Ecto neural progenitor cell (in vitro differentiated cells): Measurements from ENCODE around the gene UBA5.
"Not testable (repeated sequence)": the region's sequence is repeated elsewhere in the genome, so short reads cannot be mapped to it uniquely, and the experiment has no call there.

Experiments
- DNase-seq: peaks from one replicate; pipeline ENCODE4 v3.0.0-alpha.2; 2018; ENCODE audit warnings: low spot score

UBA5 gene

DNA sequence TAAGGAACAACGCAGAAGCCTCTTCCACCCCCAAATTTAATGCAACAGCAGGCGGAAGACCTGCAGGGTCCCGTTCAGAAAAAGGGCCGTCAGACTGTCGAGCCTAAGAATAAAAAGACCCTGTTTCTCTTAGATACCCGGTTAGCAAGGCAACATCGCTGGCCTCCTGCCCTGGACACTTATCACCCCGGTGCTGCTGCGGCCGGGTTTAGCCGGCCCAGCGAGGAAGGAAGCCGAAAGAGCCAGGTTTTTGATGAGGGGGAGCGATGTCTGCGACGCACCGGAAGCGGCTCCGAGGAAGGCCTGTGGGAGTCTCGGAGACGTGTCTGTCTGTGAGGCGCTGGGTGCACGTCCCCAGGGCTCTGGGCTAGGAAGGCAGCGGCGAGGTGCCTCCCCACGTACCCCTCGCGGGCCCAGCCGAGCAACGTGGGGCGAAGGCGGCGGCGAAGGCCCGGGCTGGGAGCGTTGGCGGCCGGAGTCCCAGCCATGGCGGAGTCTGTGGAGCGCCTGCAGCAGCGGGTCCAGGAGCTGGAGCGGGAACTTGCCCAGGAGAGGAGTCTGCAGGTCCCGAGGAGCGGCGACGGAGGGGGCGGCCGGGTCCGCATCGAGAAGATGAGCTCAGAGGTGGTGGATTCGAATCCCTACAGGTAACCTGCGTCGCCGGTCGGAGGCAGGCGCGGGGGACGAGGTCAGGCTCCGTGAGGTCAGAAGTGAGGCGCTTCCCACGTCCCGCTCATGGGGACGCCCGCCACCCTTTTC, at the start of gene UBA5:
UBA5 (plus strand) TSS at position 278 of the 759 bp plus-strand sequence; CDS start at position 487, 209 bp downstream.
- DNase-seq: peak; percentile 77

DNA sequence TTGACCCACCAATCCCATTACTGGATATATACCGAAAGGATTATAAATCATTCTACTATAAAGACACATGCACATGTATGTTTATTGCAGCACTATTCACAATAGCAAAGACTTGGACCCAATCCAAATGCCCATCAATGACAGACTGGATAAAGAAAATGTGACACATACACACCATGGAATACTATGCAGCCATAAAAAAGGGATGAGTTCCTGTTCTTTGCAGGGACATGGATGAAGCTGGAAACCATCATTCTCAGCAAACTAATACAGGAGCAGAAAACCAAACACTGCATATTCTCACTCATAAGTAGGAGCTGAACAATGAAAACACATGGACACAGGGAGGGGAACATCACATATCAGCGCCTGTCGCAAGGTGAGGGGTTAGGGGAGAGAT, 44.8 kb upstream of the UBA5 start:
- not testable (repeated sequence) for DNase-seq

DNA sequence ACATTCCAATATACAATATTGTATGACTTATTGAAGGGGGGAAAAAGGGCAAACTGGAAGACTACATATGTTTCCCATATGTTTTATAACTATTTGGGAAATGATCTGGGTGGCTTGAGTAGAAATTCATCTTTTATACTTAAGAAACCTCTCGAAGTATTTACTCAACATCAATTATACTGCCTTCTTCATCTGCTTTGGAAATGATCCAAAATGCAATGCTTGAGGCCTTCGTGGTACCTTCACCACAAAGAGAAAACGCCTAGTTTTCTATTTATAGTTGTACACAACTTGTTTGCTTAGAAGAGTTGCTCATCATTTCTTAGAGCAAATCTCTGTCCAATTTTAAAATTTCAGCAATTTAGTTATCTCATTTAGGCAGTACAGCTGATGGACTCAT, 44.2 kb upstream of the UBA5 start:
- DNase-seq: no peak

DNA sequence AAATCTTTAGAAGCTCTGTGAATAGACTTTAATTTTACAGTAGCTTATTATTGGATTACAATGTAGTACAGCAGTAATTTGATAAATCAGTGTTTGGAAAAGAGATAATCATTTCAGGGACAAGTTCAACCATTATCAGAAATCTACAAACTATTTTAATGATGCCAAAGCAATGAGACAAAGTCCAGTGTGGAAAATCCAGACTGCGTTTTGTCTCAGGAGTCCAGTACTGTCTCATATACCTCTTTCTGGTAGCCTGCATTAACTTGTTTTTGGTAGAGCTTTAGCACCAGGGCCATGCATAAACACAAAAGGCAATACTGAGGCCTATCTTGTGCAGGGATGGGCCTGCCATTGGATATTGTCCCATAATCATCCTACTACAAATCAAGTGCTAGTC, 43.3 kb upstream of the UBA5 start:
- no peak for DNase-seq

DNA sequence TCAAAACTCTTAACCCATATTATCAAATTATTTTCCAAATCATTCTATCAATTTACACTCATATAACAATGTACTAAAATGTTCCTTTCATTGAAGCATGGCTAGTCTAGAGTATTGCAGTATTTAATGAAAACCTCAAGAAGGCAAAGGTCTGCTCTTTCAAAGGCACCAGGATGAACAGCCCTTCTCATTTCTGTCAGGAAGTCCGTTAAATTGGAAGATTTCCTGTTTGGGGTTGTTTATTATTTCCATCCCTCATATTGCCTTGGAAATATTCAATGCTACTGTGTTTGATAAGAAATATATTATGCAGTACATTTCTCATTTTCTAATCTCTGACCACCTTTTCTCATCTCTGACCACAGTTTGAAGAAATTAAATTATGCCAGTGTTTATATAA, 38.0 kb upstream of the UBA5 start:
- no peak for DNase-seq

DNA sequence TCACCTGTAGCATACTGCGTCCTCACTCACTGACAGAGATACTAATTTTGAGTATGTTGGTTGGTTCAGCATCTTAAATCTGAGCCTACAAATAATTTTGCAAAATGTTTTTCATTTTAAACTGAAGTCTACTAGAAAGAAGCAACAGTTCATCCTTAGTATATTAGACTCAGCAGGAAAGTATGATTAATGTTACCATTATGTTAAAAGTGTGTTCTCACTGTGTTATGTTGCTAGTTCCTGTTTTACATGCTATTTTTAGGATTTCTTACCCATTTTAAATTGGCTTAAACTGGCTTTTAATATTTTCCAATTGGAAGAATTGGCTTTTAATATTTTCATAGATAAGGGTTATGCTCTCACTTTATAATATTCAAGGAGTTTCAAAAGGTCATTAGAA, 37.4 kb upstream of the UBA5 start:
- DNase-seq: no peak

DNA sequence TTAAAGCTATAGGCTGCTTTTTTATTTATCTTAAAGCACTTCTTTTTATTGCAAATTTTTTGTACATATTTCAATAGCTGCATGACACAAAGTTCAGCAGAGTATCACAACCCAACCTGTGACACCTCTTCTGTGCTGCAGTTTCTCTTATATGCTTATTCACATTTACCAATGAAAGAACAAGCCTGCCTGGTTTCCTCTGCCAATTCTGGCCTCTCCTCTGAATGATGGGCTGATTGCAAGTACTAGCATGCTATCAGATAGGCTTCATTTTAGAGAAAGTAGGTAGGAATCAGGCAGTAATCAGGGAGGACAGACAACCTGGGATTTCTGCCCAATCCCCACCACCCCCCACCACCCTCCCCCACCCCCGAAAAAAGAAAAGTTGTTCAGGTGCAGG, 36.5 kb upstream of the UBA5 start:
- no peak for DNase-seq

DNA sequence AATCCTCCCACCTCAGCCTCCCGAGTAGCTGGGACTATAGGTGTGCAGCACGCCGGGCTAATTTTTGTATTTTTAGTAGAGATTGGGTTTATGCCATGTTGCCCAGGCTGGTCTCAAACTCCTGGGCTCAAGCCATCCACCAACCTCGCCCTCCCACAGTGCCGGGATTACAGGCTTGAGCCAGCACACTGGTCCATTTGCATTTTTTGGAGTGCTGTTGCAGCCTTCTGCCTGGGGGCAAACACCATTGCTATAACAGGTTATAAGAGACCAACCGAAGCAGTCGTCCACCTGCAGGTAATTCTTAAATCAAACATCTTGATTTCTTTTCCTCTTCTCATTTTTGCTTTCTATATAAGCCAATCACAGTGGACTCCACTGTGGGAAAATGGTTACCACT, 35.3 kb upstream of the UBA5 start:
- peak; percentile 46 for DNase-seq

DNA sequence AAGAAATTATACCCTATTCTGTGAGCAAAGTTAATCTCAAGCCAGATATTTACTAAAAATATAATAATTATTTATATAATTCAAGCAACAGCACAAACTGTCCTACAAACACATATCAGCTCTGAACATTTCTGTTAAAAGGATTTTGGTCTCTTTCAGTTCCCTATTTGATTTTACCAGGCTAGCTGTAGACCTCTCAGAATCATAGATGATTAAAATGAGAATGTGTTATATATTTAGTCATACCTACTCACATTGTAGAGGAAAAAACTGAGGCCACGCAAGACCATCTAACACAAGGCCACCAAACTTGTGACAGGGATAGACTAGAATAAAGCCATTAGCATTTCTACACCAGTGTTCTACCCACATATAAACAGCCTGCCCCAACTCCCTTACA, 34.5 kb upstream of the UBA5 start:
- DNase-seq: no peak

DNA sequence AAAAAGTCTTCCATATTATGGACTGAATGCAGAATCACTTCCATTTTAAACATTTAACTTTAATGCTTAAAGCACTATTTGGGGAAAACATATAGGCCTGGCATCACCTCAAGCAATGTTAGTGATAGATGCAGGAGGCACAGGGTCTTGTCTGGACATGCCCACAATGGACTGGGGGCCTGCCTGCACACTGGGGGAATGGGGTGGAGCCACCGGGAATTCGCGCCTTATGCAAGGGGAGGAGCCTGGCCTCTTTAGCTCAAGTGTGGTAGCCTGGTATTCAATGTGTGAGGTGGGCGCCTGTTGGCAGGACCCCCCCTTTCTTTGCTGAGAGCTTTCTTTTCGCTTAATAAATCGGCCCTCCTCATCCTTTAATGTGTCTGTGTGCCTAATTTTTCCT, 33.2 kb upstream of the UBA5 start:
- peak; percentile 53 for DNase-seq

DNA sequence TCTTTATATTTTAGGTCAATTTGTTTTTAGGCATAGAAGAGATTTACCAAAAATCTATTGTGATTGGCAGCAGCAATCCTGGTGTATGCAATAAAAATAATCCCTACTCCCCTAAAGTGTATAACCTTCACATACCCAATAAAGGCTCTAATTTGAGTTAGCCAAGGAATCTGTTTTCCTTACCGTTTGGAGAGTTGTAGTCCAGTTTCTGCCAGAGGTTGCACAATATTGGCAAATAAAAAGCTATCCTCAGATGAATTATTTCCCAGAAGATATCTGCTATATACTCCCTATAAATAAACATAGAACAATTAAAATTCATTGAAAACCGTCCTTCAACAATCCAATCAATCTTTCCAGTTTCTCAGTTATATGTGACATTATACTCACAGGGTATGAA, 32.0 kb upstream of the UBA5 start:
- no peak for DNase-seq

DNA sequence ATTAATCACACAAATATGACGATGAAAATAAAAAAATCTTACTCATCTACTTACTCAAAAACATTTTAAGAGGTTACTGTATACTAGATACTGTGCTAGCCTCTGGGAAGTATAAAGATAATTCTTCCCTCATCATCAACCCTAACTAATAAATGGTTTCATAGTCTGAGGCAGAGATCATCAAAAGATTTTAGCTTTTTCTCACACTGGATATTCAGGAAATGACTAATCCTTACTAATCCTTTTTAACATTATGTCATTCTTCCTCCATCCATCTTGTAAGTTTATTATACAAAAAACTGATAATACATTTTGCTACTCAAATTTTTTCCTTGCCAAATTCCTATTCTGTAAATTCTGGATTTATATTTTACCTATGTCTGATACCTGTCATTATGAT, 30.2 kb upstream of the UBA5 start:
- DNase-seq: no peak

DNA sequence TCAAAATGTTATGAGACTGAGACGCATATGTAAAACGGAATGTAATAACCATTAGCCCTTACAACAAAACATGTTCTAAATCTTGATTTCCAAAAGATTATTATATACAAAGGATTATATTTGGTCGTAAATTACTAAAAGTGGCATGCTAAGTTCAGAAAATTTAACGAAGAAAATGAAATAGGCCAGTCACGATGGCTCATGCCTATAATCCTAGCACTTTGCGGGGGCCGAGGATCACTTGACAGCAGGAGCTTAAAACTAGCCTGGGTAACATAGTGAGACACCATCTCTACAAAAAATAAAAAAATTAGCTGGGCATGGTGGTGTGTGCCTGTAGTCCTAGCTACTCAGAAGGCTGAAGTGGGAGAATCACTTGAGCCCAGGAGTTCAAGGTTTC, 29.5 kb upstream of the UBA5 start:
- no peak for DNase-seq

DNA sequence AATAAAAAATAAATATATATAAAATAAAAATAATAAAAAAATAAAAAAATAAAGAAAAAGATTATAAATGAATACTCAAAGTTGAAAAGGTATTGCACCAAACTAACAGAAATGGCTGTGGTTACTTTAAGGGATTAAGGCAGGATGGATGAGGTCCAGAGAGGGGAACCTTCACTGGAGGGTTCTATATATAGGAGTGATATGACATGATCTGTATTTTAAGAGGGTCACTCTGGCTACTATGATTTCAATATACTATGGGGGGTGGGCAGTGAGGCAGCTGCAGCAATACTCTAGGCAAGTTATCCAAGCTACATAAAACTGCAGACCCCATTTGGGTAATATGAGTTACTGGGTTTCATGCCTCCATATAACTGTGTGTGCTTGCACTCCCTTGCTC, 25.1 kb upstream of the UBA5 start:
- no peak for DNase-seq

DNA sequence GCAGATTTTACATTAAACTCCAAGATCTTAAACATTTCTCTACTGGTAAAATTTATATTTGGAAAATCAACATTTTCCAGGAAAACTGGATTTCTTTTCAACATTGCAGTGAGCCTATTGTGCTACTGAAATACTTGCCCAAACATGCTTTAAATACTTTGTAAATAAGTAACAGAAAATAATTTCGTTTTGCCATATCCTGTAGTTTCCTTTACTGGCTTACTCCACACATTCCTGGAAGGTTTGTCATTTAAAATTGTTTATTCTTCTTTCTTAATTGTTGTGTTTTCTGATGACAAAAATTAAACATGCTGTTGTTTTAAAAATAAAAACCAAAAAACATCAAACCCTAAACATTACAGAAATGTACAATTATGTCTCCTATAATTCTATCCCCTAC, 22.5 kb upstream of the UBA5 start:
- no peak for DNase-seq

DNA sequence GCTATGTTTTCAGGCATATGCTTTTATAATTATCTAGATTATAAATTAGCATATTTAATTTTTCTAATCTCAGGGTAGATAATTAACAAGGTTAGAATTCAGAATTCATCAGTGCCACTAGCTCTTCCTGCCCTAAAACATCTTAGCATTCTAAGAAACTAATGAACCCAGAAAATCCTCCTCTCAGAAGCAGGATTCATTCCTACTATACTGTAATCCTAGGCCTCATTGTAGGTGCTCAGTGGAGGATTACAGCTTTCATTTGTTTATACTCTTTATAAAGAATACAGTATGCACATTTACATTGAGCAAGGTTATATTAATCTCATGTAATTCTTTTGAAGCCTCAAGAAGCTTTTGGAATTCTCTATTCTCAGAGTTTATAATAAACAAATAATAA, 21.4 kb upstream of the UBA5 start:
- DNase-seq: no peak

DNA sequence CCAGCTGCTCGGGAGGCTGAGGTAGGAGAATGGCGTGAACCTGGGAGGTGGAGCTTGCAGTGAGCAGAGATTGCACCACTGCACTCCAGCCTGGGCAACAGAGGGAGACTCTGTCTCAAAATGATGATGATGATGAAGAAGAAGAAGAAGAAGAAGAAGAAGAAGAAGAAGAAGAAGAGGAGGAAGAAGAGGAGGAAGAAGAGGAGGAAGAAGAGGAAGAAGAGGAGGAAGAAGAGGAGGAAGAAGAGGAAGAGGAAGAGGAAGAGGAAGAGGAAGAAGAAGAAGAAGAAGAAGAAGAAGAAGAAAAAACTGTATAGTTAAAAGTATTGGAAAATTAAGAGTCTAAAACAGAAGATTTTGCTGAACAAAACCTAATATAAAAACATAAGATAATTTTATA, 18.7 kb upstream of the UBA5 start:
- DNase-seq: not testable (repeated sequence)

DNA sequence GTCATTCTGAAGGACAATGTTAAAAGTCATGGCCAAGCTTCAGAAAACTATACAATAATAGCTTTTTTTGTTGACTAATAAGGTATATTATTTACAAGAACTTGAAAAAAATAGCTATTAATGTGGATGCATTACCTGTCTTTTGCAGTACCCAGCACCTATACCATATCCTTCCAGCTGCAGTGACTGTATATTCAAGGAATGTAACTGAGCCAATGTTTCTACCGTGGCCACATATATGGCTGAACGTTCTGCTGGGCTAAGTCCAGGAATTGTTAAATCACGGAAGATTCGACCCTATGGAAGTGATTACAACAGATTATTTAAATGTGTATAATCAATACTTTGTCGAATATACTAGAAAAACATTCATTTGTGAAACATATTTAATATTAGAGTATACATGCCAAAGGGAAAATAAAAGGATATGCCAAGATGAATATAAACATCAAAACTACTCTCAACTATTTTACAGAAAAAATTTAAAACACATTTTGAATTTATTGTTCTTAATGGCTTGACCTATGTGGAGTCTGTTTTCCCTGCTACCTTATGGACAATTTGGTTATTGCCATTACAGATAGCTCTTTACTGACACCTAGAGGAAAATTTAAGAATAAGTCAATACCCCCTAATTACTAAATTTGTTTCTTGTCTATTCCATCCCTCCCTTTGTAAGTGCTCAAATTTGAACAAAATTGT, 18.1 kb upstream of the UBA5 start:
- DNase-seq: no peak

DNA sequence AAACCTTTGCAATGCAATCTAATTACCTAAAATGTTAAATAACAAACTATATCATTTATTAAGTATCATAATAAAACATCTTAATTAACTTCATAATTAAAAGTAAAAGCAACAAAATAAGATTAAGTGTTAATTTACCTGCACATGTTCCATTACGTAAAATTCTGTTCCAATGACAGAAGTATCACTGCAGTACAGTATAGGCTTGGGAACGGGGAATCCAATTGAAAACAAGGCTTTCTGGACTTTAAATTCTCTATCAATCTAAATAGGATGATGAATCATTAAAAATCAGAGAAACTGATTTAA, 17.6 kb upstream of the UBA5 start:
- no peak for DNase-seq

DNA sequence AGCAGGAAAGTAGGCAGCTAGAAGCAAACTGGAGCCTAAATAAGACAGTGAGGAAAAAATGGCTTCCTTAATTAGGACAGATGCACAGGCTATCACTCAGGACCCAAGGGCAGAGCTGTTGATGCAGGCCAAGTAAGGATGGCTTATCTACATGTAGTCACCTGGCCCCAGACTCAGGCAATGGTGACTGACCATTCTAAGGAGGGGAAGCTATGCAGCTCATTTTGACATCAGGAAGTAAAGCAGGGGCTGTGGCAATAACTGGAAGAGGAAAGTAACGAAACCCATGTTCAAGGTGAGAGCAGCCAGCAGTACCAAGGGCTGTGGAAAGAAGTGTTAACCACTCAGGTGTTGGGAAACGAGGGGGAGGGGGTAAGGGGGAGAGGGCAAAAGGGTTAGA, 16.8 kb upstream of the UBA5 start:
- no peak for DNase-seq

DNA sequence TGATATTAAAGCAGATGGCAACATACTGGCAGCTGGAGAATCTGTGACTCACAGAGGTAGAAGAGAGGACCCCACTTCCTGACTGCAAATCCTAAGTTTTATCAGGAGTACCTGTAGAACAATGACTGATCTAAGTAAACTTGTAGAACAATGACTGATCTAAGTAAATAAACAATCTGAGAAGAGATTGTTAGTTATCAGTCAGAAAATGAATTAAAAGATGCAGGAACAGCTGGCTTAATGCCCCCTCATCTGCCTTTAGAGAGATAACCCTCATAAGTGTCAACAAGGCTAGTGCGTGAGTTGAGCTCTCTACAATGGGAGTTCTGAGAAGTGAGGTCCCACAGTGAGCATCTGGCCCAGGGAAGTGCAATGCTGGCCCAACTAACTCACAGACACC, 15.1 kb upstream of the UBA5 start:
- no peak for DNase-seq

DNA sequence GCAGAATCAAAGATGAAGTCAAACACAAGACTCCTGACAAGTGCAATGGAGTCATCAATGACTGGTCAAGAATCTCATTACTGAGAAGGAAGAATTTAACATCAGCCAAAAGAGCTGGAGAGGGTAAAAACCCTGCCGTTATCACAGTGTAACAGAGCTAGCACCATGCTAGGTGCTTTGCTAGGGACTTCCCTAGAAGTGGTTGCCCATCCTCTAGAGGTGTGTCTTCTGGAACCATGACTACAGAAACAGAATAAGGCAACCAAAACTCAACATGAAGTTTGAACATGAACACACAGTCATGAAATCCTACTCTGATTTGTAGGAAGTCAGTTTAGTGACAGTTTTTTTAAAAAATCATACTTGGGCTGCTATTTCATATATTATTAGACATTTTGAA, 10.0 kb upstream of the UBA5 start:
- DNase-seq: no peak

DNA sequence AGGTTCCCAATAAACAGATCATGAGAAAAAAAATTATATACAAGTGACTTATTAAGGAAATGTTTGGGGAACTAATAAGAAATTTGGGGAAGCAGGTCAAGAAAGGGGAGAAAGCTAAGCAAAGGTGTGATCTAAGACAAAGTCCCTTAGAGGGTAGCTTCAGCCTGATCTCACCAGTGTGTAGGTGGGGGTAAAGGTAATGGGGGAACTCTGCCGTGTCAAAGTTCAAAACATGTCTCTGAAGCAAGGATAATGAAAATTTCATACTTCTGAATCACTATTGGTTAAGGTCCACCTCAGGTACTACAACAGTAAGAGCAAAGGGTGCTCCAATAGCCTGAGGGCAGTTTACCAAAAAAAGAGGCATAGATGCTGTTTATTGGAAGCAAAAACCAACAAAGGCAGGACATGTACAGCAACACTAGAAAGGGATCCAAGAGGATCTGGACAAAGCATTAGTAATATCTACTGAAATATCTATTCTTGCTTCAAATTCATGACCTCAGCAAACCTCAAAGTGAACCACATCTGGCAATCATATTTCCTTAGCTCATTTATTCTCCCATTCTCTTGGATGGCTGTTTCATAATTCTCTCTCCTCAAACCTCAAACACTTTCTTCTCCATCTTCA, 7.4 kb upstream of the UBA5 start:
- DNase-seq: no peak

DNA sequence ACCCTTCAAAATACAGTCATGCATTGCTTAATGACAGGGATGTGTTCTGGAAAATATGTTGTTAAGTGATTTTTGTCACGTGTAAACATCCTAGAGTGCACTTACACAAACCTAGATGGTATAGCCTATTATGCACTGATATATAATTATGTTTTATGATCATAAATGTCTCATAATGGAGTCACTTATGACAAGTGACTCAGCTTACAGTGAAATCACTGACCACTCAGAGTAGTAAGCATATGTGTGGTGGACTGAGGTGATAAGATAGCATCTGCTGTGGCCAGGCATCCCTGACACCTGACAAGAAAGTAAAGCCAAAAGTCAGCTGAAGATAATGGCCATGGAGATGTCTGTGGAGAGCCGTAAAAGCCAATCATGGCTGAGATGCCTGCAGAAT, 5.9 kb upstream of the UBA5 start:
- DNase-seq: no peak
